ENCODE measurements around the gene TFEC.

The TFEC gene

GRCh38 chr7:115962340-115962739 is 68.2 kb downstream of the TFEC start:
- TF ChIP-seq CTCF (conservative IDR thresholded peaks at IDR 0.05; ENCODE audit: low read depth, low read length), result no peak
- H3K4me3 ChIP-seq (ENCODE audit: low read depth, low read length), result no peak overlapping the region
- peak; percentile 20 for DNase-seq (ENCODE audit: low read depth)

- DNase-seq (ENCODE audit: low read depth), result no peak
- H3K4me3 ChIP-seq (ENCODE audit: low read depth, low read length), result no peak overlapping the region
- no peak for TF ChIP-seq CTCF (conservative IDR thresholded peaks at IDR 0.05; ENCODE audit: low read depth, low read length)
Measured at GRCh38 chr7:115953592-115954255, 76.8 kb downstream of the TFEC start.

- H3K4me3 ChIP-seq (ENCODE audit: low read depth, low read length), result no peak overlapping the region
- no peak for DNase-seq (ENCODE audit: low read depth)
- no peak for TF ChIP-seq CTCF (conservative IDR thresholded peaks at IDR 0.05; ENCODE audit: low read depth, low read length)
Measured at GRCh38 chr7:115952832-115953231, 77.7 kb downstream of the TFEC start.

- no peak for DNase-seq (ENCODE audit: low read depth)
- no peak overlapping the region for H3K4me3 ChIP-seq (ENCODE audit: low read depth, low read length)
- TF ChIP-seq CTCF (conservative IDR thresholded peaks at IDR 0.05; ENCODE audit: low read depth, low read length), result no peak
Measured at GRCh38 chr7:115951547-115951946, 79.0 kb downstream of the TFEC start.

- DNase-seq (ENCODE audit: low read depth), result peak; percentile 79
- TF ChIP-seq CTCF (conservative IDR thresholded peaks at IDR 0.05; ENCODE audit: low read depth, low read length), result no peak
- no peak overlapping the region for H3K4me3 ChIP-seq (ENCODE audit: low read depth, low read length)
Measured at GRCh38 chr7:115941703-115942268, 88.8 kb downstream of the TFEC start.

- DNase-seq (ENCODE audit: low read depth), result peak; percentile 16
- no peak for TF ChIP-seq CTCF (conservative IDR thresholded peaks at IDR 0.05; ENCODE audit: low read depth, low read length)
Measured at GRCh38 chr7:115940460-115941060, 90.0 kb downstream of the TFEC start.

More at GRCh38 chr7:115940460-115941060, 90.0 kb downstream of the TFEC start:
- H3K4me3 ChIP-seq (ENCODE audit: low read depth, low read length), result no peak overlapping the region

Data from choroid plexus epithelial cell (primary cell).